Measurements from ENCODE around the gene KRTAP1-3.
"Not testable (repeated sequence)": the region's sequence is repeated elsewhere in the genome, so short reads cannot be mapped to it uniquely, and the experiment has no call there.

Gene KRTAP1-3

DNA sequence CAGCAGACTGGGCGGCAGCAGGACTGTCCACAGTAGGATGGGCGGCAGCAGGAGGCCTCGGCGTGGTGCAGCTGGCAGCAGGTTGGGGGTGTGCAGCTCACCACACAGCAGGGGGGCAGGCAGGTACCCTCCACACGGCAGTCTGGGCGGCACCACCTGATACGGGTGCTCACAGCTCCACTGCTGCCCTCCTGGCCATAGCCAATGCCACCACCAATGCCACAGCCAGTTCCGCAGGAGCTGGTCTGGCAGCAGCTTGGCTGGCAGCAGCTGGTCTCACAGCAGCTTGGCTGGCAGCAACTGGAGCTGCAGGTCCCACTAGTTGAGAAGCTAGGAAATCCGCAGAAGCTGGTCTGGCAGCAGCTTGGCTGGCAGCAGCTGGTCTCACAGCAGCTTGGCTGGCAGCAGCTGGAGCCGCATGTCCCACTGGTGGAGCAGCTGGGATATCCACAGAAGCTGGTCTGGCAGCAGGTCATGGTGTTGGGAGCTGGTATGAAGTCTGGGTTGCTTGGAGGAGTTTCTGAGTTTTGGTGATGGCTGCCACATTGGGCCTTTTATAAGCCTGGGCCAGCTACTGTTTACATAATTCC, at the start of gene KRTAP1-3:
Gene KRTAP1-3, minus strand, starts transcription at position 529 of the 590 bp plus-strand sequence. Its CDS starts 53 bp downstream, at position 476.
- not testable (repeated sequence) for DNase-seq

DNA sequence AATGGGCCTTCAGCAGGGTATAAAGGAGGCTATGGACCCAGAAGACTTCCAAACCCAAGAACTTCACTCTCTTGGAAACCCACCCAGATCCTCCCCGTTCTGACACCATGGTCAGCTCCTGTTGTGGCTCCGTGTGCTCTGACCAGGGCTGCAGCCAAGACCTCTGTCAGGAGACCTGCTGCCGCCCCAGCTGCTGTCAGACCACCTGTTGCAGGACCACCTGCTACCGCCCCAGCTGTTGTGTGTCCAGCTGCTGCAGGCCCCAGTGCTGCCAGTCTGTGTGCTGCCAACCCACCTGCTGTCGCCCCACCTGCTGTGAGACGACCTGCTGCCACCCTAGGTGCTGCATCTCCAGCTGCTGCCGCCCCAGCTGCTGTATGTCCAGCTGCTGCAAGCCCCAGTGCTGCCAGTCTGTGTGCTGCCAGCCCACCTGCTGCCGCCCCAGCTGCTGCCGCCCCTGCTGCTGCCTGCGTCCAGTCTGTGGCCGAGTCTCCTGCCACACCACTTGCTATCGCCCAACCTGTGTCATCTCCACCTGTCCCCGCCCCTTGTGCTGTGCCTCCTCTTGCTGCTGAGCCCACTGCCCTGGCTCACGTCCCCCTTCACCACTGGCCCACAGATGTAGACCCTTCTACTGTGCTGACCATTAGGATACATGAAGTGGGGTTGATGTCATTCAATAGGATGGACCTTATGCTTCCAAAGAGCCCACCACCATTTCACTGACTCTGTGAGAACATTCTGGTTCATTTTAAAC, 49.6 kb upstream of the KRTAP1-3 start, which contains the start of gene KRTAP4-7:
Gene KRTAP4-7, plus strand, starts transcription at position 51 of the 757 bp plus-strand sequence. Its CDS starts 57 bp downstream, at position 108.
- not testable (repeated sequence) for DNase-seq

GRCh38 chr17:41083427-41083826, 48.8 kb upstream of the KRTAP1-3 start:
- DNase-seq = not testable (repeated sequence)

GRCh38 chr17:41082626-41083025, 48.0 kb upstream of the KRTAP1-3 start:
- DNase-seq = no peak

DNA sequence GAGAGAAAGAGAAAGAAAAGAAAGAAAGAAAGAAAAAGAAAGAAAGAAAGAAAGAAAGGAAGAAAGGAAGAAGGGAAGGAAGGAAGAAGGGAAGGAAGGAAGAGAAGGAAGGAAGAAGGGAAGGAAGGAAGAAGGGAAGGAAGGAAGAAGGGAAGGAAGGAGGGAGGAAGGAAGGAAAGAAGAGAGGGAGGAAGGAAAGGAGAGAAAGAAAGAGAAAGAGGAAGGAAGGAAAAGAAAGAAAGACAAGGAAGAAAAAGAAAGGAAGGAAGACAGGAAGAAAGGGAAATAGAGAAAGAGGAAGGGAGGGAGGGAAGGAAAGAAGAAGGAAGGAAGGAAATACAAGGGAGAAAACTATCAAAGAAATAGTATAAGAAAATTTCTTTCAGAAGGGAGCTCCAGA, 42.1 kb upstream of the KRTAP1-3 start:
- no peak for DNase-seq

- no peak for DNase-seq
These were observed 39.0 kb upstream of the KRTAP1-3 start for GRCh38 chr17:41073676-41074075.

- DNase-seq = no peak
These were observed 37.1 kb upstream of the KRTAP1-3 start for GRCh38 chr17:41071606-41072360.

DNA sequence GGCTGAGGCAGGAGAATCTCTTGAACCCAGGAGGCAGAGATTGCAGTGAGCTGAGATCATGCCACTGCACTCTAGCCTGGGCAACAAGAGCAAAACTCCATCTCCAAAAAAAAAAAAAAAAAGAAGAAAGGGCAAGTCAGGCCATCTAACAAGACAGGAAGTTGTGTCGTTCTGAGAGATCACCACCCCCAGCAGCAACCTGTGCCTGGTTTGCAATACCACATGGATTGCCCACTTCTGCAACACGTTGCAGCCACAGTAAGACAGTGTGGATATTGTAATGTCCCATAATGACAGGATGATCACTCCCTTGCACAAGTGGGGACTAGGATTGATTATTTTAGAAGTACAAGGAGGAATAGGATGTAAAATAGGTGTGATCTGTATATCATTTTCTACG, 34.4 kb upstream of the KRTAP1-3 start:
- no peak for DNase-seq

DNA sequence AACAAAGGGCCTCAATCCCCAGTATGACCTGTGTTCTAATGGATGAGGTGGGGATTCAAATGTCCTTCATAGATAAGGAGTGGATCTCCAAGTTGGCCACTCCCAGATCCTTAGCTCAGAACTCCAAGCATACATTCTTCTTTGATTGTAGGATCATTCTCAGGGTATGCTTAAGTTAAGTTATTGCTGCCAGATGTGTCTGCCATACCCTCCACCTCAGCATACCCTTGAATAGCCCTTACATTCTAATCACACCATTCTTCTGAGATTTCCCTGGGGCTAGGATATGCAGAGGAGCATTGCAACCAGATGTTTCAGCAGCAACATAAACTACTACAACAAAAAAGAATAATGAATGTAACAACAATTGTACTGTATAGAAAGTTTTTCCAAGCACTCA, 32.6 kb upstream of the KRTAP1-3 start:
- DNase-seq = no peak

DNA sequence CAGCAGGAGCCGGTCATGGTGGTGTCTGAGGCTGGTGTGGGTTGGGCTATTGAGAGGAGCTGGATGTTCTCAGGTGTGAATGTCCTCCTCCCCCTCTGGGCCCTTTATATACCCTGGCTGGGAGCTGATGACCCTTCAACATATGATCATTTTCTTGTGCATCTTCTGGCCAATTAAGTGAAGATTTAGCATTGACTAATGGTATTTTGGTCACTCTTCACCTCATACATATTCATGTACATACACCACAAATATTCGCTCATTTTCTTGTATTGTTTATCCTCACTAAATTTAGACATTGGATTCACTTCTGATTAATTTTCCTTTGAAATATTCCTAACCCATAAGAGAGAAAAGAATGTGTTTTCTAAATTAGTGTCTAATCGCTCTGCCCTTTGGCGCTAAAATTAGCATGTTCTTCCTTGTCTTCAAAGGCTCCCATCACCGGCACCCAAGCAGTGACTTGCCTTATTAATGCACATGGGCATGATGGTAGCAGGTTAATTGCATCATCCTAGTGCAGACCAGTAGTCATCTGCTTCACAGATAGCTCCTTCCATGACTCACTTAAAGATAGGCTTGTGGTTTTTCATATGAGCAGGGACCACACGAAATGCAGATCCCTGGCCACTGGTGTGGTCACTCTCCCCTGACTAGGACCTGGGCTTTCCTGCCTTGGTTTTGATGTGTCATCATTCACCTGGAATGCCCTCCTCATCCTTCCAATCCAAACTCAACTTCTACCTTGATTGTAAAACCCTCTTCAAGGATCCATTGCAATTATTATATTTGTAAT, 31.4 kb upstream of the KRTAP1-3 start, which contains the start of gene KRTAP2-4:
Gene KRTAP2-4, minus strand, starts transcription at position 51 of the 796 bp plus-strand sequence. Its CDS starts 34 bp downstream, at position 17.
- DNase-seq = no peak

DNA sequence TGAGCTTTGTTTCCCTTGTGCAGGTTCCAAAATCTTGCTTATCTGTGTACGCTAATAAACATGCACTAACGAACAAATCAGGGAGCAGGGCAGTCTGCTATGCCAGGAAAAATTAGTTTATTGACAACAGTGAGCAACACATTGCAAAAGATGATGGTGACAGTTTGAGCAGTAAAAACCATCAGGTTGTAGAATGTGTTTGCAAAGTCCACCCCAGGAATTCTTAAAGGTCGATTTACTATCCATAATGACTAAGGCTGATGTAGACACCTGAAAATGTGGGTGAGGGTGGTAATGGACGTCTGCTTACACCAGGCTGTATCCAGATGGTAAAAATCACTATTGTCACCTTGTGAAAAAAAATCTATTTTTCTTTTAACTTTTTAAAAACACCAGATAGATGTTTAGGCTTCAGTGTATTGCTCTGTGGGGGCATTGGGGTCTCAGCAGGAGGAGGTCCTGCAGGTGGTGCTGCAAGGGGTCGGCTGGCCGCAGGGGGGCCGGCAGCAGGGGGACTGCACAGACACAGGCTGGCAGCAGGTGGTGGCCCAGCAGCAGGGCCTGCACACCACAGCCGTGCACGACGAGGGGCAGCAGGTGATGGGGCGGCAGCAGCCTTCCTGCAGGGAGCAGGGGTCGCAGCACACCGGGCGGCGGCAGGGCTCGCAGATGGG, 30.5 kb upstream of the KRTAP1-3 start:
- DNase-seq = not testable (repeated sequence)

DNA sequence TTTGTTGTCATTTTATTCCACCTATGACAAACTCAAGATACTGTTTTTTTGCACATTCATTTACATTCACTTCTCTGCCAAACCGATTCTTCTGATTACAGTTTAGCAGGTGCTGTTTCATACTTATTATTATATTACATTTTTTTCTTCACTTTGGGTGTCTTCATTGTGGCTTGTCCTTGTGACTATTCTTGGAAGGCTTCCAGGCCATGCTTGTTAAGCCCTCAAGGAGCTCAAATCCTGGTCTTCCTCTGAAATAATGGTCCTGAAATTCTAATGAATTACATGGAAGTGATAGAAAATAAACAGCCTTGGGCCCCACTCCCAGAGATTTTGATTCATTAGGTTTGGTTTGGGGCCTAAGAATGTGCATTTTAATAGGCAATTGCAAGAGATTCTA, 29.6 kb upstream of the KRTAP1-3 start:
- DNase-seq = no peak

GRCh38 chr17:41063449-41063848, 28.8 kb upstream of the KRTAP1-3 start:
- no peak for DNase-seq

GRCh38 chr17:41061964-41062363, 27.3 kb upstream of the KRTAP1-3 start:
- no peak for DNase-seq

- no peak for DNase-seq
These were observed 25.5 kb upstream of the KRTAP1-3 start, which contains the start of gene KRTAP2-3 for GRCh38 chr17:41060052-41060604. KRTAP2-3 (minus strand) TSS chr17:41060114; CDS start chr17:41060050, 64 bp downstream.

- not testable (repeated sequence) for DNase-seq
These were observed 24.8 kb upstream of the KRTAP1-3 start for GRCh38 chr17:41059276-41060051.

DNA sequence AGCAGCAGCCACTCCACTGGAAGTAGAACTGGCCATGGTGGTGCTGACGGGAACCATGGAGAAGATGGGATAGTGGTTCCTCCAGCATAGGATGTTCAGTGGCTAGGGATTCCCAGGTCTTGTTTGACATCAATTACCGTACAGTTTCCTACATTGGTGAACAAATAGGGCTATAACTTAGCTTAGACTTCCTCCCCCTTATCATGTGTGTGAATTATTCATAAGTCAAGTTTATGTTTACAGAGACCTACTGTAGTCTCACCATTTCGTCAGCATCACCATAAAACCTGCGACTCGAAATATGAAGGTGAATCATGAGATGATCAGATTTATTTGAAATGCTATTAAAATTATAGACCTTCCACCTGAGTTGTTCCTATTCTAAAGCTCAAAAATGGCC, 24.1 kb upstream of the KRTAP1-3 start:
- no peak for DNase-seq

DNA sequence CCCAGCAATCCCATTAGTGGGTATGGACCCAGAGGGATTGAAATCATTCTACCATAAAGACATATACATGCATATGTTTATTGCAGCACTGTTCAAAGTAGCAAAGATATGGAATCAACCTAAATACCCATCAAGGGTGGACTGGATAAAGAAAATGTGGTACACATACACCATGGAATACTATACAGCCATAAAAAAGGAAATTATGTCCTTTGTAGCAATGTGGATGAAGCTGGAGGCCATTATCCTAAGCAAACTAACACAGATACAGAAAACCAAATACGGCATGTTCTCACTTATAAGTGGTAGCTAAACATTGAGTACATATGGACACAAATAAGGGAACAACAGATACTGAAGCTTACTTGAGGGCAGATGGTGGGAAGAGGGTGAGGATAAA, 22.9 kb upstream of the KRTAP1-3 start:
- DNase-seq = no peak

DNA sequence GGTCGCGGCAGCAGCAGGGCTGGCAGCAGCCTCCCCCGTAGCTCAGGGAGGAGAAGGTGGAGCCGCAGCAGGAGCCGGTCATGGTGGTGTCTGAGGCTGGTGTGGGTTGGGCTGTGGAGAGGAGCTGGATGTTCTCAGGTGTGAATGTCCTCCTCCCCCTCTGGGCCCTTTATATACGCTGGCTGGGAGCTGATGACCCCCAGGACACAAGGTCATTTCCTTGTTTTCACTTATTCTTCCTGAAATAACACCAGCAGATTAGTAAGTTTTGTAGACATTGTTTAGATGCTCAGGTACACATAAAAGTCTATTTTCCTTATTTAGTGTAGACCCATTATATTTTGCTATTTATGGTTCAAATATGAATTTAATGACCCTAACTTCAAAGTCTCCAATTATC, 20.5 kb upstream of the KRTAP1-3 start, which contains the start of gene KRTAP2-2:
Gene KRTAP2-2, minus strand, starts transcription at position 101 of the 400 bp plus-strand sequence. Its CDS starts 19 bp downstream, at position 82.
- not testable (repeated sequence) for DNase-seq

GRCh38 chr17:41054556-41054955, 19.9 kb upstream of the KRTAP1-3 start:
- not testable (repeated sequence) for DNase-seq
